NCI-H2227 (cell line): ENCODE results near the gene PRAC1.

Experiments
- DNase-seq: peaks from one replicate; lab custom pipeline; 2025; ENCODE audit not compliant: unreplicated experiment; lab: John Stamatoyannopoulos, UW

PRAC1 gene

GRCh38 chr17:48722201-48722907 is at the start of gene PRAC1:
Gene PRAC1 (minus strand): TSS chr17:48722518. CDS start chr17:48722392, 126 bp downstream.
- DNase-seq = no peak

DNA sequence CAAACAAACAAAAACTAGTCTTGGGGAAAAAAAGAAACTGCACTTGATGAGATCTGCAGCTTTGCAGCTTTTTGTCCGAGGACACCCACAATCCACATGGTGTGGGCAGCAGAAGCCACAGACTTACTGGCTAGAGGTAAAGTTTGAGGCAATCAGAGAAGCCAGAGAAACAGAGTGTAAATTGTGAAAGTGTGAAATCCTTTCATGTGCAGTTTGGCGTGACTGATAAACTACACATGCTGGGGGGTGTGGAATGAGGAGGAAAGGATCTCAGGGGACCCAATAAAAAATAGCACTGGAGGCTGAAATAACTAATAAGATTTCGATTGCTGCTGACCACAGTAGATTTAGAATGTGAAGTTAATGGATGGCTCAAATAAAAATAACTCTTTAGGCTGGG is 48.6 kb upstream of the PRAC1 start:
- DNase-seq = no peak

GRCh38 chr17:48769009-48769675 is 46.8 kb upstream of the PRAC1 start:
- no peak for DNase-seq

DNA sequence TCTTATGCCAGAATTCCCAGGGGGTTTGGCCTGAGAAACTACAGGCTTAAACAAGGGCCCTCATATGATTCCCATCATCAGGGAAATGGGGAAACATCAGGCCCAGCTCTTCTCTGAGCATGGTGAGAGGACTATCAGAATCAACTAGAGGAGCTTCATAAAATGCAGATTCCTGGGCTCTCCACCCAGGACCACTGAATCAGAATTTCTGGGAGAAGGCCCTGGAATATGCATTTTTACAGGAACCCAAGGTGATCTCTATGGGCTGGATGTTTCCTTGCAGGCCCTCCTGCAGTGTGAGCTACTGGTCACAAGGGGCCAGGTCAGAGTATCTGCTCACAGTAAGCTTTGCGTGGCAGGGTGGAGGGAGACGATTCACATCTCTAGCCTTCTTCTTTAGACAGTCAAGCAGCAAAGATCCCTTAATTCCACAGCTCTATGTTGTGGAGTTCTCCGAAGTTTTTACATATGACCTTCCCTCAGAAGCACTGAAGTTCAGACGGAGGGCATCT is 45.0 kb upstream of the PRAC1 start:
- no peak for DNase-seq

- no peak for DNase-seq
These were observed 38.8 kb upstream of the PRAC1 start for GRCh38 chr17:48761114-48761513.

GRCh38 chr17:48760411-48760810 is 38.1 kb upstream of the PRAC1 start:
- no peak for DNase-seq

DNA sequence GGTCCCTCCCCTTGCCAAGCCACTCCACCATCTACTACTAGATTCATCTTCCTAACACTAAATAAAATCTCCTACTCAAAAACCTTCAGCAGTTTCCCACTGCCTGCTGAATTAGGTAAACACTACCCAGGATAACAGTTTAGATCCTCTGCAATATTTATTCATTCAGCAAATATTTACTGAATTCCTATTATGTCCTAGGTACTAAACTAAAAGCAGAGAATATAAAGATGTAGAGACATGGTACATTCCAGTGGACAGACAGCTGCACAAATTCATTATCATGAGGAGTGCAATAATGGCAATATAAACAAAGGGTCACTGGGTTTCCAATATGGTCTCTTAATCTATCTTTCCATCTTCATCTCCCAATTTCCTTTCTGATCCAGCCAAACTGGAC is 37.0 kb upstream of the PRAC1 start:
- no peak for DNase-seq

GRCh38 chr17:48757524-48757961 is 35.2 kb upstream of the PRAC1 start:
- peak; percentile 54 for DNase-seq

DNA sequence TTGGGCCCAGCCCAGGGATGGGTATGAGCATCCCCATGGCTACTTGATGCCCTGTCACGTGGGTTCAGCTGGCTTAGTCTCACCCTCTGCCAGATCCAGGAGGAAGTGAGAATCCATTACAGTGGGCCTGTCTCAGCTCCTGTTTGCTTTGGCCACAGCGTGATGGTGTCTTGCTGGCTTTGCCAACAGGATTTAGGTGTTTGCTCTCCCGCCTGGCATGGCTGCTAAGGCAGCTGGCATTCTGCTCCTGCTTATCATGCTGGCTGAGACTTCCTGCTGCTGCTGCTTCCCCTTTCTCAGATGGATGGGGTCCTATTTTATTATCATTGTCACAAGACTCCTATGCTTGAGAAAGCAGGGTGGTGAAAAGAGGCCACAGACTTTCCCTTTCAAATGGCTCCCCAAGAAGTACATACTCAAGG is 34.5 kb upstream of the PRAC1 start:
- DNase-seq = no peak

- DNase-seq = no peak
These were observed 33.0 kb upstream of the PRAC1 start for GRCh38 chr17:48755356-48755755.

GRCh38 chr17:48754500-48755261 is 32.4 kb upstream of the PRAC1 start:
- DNase-seq = peak; percentile 28

GRCh38 chr17:48753794-48754499 is 31.6 kb upstream of the PRAC1 start:
- no peak for DNase-seq

DNA sequence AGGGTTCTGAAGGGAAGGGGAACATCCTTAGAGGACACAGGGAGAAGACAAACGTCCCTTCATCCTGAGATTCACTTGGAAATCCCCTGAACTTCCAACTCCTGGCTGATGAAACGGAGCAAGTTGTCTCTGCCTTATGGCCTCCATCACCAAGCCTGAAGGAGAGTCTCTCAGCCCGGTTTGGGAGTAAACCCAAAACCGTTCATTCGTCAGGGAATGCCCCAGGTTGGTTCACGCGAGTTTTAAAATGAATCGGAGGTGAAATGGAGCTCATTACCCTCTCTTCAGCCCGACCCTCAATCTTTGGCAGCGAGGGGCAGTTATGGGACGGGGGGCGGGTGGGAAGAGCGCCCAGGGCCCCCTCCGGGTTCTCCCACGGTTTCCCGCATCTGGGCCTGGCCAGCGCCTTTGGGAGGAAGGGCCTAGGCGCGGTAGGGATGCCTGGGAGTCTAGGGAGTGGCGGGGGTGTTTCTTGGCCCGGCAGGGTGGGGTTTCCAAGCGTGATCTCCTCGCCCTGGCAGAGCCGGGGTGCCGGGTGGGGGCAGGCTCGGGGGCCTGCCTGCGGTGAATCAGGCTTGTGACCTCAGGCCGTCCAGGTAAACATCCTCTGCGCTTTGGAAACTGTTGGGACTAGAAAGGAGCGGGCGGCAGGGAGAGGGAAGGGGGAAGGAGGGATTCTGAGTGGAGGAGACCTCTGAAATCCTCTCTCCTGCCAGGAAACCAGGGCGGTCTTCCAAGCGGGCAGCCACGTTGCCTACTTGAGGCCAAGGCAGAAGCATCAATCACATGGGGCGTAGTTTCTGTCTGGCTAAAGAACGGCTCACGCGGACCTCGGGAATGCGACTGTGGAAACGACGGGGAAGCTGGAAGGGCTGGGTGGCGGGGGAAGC is 30.3 kb upstream of the PRAC1 start:
- no peak for DNase-seq

- no peak for DNase-seq
These were observed 29.5 kb upstream of the PRAC1 start for GRCh38 chr17:48751733-48752398.

- no peak for DNase-seq
These were observed 28.9 kb upstream of the PRAC1 start for GRCh38 chr17:48751172-48751571.

- no peak for DNase-seq
These were observed 27.6 kb upstream of the PRAC1 start for GRCh38 chr17:48749621-48750553.

- DNase-seq = no peak
These were observed 26.6 kb upstream of the PRAC1 start for GRCh38 chr17:48748718-48749566.
